ENCODE measurements around the gene LHFPL6.

DNA sequence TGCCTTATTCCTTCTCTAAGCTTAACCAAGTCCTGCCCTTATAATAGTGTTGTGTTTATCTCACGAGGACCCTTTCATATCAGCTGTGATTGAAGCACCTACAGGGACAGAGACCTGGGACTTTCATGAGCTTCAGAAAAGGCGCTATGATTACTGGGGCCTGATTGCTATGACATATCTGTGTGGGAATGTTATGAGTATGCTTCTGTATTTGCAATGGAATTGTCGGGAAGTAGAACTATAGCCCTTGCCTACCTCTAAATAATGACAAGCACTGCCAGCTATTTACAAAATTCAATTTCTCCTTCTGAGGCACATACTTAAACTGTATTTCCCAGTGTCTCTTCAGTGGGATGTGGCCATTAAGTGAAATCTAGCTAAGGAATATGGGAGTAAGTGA, 191.5 kb downstream of the LHFPL6 start:
- TF ChIP-seq REST (IDR thresholded peaks at IDR 0.05; ENCODE audit: insufficient read depth in 1 of 2, low read depth in 2 of 2, low read length in 2 of 2), result no peak
- no peak for TF ChIP-seq POLR2AphosphoS5 (IDR thresholded peaks at IDR 0.05; ENCODE audit: low read depth, low read length)
- TF ChIP-seq TAF1 (IDR thresholded peaks at IDR 0.05; ENCODE audit: borderline replicate concordance, insufficient read depth, low read length), result no peak
- TF ChIP-seq SIN3A (IDR thresholded peaks at IDR 0.05; ENCODE audit: borderline replicate concordance, insufficient read depth, low read length), result no peak
- TF ChIP-seq FOXP2 (optimal IDR thresholded peaks at IDR 0.05; ENCODE audit: borderline replicate concordance, extremely low read depth, extremely low read length, insufficient read depth), result no peak
